GM12878 (cell line): Measurements from ENCODE around the gene AJUBA. TPM values are rescaled to one million over a fixed set of nuclear protein-coding genes. Genes with fewer than 3 reads are reported as not detected.

Experiments
- ASH2L ChIP-seq: fragments of 300-600, 200-600 bp; sonication (generic); IDR thresholded peaks from 2 replicates; pipeline ENCODE4 v1.6.1; 2017; ENCODE audit warnings: low read depth, mild to moderate bottlenecking, borderline replicate concordance
- CHD2 ChIP-seq: IDR thresholded peaks from 2 replicates; pipeline ENCODE4 v1.6.1; 2011; ENCODE audit warnings: low read depth, low read length, improper control_type of control experiment, borderline replicate concordance
- CREB1 ChIP-seq: IDR thresholded peaks from 2 replicates; pipeline ENCODE4 v1.6.1; 2012; ENCODE audit warnings: low read depth, mild to moderate bottlenecking, inconsistent platforms
- CTCF ChIP-seq, 3 experiments: IDR thresholded peaks in 2 of 3; conservative IDR thresholded peaks in 1 of 3; 2 replicates each; pipeline ENCODE4 v1.5.1; 2011; ENCODE audit warnings: low read depth in 3 of 3, low read length in 3 of 3, mild to moderate bottlenecking in 3 of 3, control low read depth in 2 of 3, moderate library complexity in 2 of 3, inconsistent platforms in 1 of 3, mixed read lengths in 1 of 3; ENCODE audit not compliant: control insufficient read depth in 2 of 3, insufficient read depth in 1 of 3; ENCODE audit errors: extremely low read depth in 1 of 3
- CUX1 ChIP-seq: IDR thresholded peaks from 2 replicates; pipeline ENCODE4 v1.6.1; 2012; ENCODE audit warnings: improper control_type of control experiment, low read depth, low read length; ENCODE audit not compliant: insufficient replicate concordance
- IRF4 ChIP-seq: IDR thresholded peaks from 2 replicates; pipeline ENCODE4 v1.6.1; 2011; ENCODE audit warnings: low read depth, low read length
- NFIC ChIP-seq: IDR thresholded peaks from 2 replicates; pipeline ENCODE4 v1.6.1; 2012; ENCODE audit warnings: low read depth, mild to moderate bottlenecking, inconsistent platforms, low read length, moderate library complexity
- NRF1 ChIP-seq: conservative IDR thresholded peaks from 2 replicates; pipeline ENCODE4 v1.6.1; 2011; ENCODE audit warnings: mild to moderate bottlenecking, low read depth, low read length, improper control_type of control experiment
- RCOR1 ChIP-seq: conservative IDR thresholded peaks from 2 replicates; pipeline ENCODE4 v1.6.1; 2012; ENCODE audit warnings: low read depth, low read length, improper control_type of control experiment
- RELB ChIP-seq: fragments of 450-650 bp; IDR thresholded peaks from 2 replicates; pipeline ENCODE4 v1.6.1; 2017; ENCODE audit warnings: low read depth, mild to moderate bottlenecking, moderate library complexity
- ZBTB40 ChIP-seq: fragments of 450-650 bp; IDR thresholded peaks from 2 replicates; pipeline ENCODE4 v1.6.1; 2016; ENCODE audit warnings: mild to moderate bottlenecking, moderate library complexity, borderline replicate concordance
- polyA plus RNA-seq, 11 experiments: library from polyadenylated mRNA; depleted of rRNA in 4 of 11; unstranded in 6 of 11; stranded (reverse) in 5 of 11; fragments of >200 nt; fragmentation: Nextera tagmentation in 4 of 11; fragmentation: Illumina TruSeq in 1 of 11; extraction: Ambion mirVana in 4 of 11; extraction: Trizol in 1 of 11; gene quantifications; 1 replicate in 1 of 11; 2 replicates in 10 of 11; pipeline versions ENCODE4 v1.2.1 to v1.2.3, GENCODE V29; 2011 to 2016; ENCODE audit warnings: inconsistent platforms in 2 of 11, missing spikeins in 2 of 11, low read depth in 1 of 11
- total RNA-seq, 4 experiments: library from RNA; depleted of rRNA in 3 of 4; stranded (reverse); fragments of >200 nt in 3 of 4; fragmentation: Illumina TruSeq in 1 of 4; extraction: Trizol in 1 of 4; gene quantifications; 2 replicates each; pipeline versions ENCODE4 v1.2.1 to v1.2.3, GENCODE V29; 2013 to 2021
- TF ChIP-seq, protein P1 (sequence below): IDR thresholded peaks from 2 replicates; pipeline ENCODE4 v1.6.1; 2011; ENCODE audit warnings: mild to moderate bottlenecking, low read depth, low read length, moderate library complexity; ENCODE audit not compliant: insufficient replicate concordance

The AJUBA gene
- total and polyA plus RNA-seq, 10 of the 15 experiments (the other 5 are each of a cell fraction or from before 2014, with no cell fraction given) = 0.03 to 18.1 (median 0.36) TPM; not detected in 1

- TF ChIP-seq CTCF (IDR thresholded peaks at IDR 0.05 in 2 of 3, conservative IDR thresholded peaks at IDR 0.05 in 1 of 3; ENCODE audit: control insufficient read depth in 2 of 3, extremely low read depth in 1 of 3, insufficient read depth in 1 of 3, low read depth in 3 of 3, low read length in 3 of 3) (peak in 2 of 3 experiments; percentile 26 to 30; a peak in 3 of 6 replicates), IRF4 (no peak), CREB1 (peak; percentile 68; the same call in 1 of the 2 replicates), RELB (peak; percentile 44; the same call in 1 of the 2 replicates), ZBTB40 (0 out of 2 replicates have a peak, but pooled peaks have one; percentile 38), ASH2L (peak; percentile 89; the same call in 1 of the 2 replicates), NFIC (no peak), RCOR1 (no peak), NRF1 (0 out of 2 replicates have a peak, but pooled peaks have one; percentile 11), CHD2 (peak; percentile 88; the same call in 1 of the 2 replicates), CUX1 (no peak)
- TF ChIP-seq, protein P1, sequence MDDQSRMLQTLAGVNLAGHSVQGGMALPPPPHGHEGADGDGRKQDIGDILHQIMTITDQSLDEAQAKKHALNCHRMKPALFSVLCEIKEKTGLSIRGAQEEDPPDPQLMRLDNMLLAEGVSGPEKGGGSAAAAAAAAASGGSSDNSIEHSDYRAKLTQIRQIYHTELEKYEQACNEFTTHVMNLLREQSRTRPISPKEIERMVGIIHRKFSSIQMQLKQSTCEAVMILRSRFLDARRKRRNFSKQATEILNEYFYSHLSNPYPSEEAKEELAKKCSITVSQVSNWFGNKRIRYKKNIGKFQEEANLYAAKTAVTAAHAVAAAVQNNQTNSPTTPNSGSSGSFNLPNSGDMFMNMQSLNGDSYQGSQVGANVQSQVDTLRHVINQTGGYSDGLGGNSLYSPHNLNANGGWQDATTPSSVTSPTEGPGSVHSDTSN = peak; percentile 96
Observed at GRCh38 chr14:23006544-23007419, 24.4 kb upstream of the AJUBA start (continued).
